HS-5 (cell line): ENCODE measurements around the gene PPM1E.
"Not testable (repeated sequence)": the region's sequence is repeated elsewhere in the genome, so short reads cannot be mapped to it uniquely, and the experiment has no call there.

Source experiments
- DNase-seq: peaks from one replicate; pipeline ENCODE4 v3.0.0-alpha.2; 2012; ENCODE audit warnings: low read depth

PPM1E gene

DNA sequence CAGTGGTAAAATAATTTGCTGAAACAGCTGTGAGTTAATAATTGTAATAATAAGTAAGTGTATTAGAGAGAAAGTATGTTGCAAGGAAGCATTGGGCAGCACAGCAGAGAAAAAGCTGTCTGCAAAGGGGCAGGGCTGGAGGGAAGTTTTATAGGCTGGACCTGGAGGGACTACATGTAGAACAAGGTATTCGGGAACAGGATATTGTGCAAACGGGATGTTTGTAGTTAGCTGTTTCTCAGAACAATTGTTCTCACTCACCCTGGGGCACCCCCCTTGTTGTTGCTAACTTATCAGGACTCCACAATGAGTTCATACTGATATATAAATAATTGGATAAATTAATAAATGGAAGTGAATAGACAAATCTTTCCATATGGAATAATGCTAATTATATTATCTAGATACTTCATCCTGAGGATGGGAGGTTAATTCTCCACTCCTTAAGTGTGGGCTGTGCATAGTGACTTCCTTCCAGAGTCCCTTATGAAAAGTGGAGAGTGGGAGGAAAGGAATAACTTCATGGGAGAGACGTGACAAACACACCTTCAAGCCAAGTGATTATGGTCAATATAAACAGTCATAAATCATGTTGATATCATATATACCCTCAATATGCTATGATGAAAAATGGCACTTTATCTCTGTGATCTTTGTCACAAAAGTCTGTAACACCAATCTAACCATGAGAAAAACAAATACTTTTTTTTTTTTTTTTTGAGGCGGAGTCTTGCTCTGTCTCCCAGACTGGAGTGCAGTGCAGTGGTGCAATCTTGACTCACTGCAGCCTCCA, 85.4 kb downstream of the PPM1E start:
- DNase-seq = no peak

DNA sequence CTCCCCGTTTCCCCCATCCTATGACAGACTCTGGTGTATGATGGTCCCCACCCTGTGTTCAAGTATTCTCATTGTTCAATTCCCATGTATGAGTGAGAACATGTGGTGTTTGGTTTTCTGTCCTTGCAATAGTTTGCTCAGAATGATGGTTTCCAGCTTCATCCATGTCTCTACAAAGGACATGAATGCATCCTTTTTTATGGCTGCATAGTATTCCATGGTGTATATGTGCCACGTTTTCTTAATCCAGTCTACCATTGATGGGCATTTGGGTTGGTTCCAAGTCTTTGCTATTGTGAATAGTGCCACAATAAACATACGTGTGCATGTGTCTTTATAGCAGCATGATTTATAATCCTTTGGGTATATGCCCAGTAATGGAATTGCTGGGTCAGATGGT, 90.8 kb downstream of the PPM1E start:
- DNase-seq = not testable (repeated sequence)

DNA sequence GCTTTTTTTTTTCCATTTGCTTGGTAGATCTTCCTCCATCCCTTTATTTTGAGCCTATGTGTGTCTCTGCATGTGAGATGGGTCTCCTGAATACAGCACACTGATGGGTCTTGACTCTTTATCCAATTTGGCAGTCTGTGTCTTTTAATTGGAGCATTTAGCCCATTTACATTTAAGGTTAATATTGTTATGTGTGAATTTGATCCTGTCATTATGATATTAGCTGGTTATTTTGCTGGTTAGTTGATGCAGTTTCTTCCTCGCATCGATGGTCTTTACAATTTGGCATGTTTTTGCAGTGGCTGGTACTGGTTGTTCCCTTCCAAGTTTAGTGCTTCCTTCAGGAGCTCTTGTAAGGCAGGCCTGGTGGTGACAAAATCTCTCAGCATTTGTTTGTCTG, 94.5 kb downstream of the PPM1E start:
- DNase-seq = not testable (repeated sequence)

DNA sequence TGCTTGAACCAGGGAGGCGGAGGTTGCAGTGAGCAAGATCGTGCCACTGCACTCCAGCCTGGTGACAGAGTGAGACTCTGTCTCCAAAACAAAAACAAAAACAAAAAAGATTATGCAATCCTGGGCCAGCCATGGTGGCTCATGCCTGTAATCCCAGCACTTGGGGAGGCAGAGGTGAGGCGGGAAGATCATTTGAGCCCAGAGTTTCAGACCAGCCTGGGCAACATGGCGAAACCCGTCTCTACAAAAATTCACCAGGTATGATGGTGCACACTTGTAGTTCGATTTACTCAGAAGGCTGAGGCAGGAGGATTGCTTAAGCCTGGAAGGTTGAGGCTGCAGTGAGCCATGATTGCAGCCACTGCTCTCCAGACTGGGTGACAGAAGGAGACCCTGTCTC, 109.6 kb downstream of the PPM1E start:
- DNase-seq = no peak

DNA sequence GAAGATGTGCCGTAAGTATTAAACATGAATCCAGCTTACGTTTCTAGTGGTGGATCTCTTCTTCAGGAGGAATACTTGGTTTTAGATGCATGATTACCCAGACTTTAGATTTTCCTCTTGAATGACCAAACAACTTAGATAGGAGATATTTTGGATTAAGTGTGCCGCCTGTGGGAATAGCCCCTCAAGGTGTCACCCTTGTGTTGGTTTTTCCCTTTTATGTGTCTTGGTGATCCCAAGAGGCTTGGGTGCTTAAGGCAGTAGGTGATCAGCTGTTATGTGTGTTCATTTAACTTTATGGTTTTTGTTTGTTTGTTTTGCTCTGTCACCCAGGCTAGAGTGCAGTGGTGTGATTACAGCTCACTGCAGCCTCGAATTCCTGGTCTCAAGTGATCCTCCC, 115.1 kb downstream of the PPM1E start:
- DNase-seq = no peak

DNA sequence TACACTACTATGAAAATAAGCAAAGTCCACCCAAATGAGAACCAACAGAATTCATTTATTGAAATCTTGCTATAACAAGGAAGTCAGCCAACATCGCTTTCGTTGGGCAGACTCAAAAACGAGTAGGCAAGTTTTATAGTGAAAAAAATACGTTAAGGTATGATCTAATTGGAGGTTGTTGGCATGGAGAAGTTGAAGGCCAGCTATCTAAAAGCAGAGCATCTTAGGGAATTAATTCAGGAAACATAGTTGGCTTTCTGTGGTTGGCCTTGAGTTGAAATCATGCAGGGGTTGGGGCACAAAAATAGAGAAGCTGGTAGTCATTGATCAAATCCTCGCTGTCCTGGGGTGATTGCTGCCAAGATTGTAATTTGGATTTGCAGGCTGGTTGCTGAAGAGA, 118.3 kb downstream of the PPM1E start:
- DNase-seq = no peak

DNA sequence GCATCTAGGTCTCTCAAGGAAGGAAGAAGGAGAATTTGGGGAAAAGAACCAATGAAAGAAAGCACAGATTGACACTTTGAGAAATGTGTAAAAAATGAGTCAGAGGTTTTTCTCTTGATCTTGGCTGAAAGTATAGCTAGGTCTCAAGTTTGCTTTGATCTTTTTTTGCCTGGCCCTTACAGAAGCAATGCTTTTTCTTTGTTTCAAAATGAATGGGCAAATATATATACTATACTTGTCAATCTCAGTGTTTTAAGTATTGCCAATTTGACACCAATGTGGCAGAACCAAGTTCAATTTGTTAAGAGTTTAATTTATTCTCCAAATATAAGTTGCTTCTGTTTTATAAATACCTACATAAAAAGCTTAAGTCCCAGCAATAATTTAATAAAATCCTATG, 119.6 kb downstream of the PPM1E start:
- DNase-seq = no peak

DNA sequence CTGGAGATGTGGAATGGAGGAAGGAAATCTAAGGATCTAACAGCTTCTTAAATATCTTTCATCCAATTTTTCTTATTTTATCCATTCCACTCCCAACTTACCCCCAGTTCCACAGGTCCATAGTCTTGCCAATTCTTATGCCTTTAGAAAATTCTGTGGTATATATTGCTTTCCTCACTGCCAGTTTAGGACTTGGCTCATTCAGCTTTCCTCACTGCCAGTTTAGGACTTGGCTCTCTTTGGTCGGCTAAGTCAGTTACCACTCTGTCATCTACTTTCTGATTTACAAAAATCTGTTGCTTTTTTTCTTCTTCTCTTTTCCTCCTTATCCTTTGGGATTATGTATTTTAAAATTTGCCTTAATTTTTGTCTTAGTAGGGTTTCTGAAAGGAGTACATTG, 128.5 kb downstream of the PPM1E start:
- DNase-seq = no peak

DNA sequence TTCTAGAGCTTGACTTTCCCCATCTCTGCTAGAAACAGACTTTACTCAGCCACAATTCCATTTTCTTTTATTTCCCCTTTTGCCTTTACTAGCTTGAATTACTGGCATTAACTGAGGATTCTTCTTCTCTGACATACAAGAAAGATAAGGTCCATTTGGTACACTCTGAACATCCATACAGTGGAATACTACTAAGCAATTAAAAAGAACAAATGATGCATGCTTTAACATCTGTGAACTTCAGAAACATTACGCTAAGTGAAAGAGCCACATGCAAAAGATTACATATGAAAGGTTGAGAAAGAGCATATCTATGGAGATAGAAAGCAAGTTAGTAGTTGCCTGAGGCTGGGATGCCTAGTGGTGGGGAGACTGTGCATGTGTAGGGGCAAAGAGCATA, 130.9 kb downstream of the PPM1E start:
- no peak for DNase-seq

DNA sequence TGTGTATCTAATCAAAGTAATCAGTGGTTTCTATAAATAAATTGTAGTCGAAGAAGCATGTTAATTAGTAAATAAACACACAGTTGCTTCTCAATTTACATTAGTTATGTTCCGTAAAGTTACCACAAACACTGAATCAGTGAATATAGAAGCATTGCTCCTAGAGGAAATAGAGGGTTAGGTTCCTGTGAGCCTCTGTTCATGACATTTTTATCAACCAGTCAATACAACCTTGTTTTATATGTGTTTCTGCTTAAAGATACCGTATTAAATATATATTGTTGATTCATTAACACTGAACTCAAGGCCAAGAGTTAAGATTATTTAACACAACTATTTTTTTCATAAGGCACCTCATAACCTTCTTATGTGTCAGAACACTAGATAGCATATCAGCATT, 134.3 kb downstream of the PPM1E start:
- DNase-seq = no peak

DNA sequence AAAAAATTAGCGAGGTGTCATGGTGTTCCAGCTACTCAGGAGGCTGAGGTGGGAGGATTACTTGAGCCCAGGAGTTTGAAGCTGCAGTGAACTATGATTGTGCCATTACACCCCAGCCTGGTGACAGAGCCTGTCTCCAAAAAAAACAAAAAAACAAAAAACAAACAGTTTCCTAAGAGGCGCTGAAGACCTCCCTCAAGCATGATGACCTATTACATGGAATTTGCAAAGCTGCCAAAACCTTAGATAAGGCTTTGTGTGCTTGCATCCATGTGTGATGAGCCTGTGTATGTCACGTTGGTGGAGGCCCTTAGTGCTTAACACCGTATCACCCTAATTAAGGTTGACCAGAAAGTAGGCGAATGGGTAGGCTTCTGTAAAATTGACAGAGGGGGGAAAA, 143.5 kb downstream of the PPM1E start:
- no peak for DNase-seq

DNA sequence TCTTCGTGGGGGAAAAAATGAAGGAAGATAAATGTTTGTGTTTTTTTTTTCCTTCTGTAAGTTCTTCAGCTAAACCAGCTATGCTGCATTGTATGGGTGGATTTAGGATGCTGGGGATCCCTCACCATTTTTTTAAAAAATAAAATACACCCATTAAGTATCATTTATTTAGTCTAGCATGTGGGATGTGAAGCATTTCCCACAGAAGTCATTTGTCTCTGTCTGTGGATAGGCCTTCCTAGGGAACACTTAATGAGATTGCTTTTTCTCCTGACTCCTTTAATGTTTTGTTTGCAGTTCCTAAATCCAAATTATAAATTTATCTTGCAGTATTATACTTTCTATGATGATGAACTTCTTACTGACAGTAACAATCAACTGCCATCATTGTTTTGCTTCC, 146.7 kb downstream of the PPM1E start:
- no peak for DNase-seq

DNA sequence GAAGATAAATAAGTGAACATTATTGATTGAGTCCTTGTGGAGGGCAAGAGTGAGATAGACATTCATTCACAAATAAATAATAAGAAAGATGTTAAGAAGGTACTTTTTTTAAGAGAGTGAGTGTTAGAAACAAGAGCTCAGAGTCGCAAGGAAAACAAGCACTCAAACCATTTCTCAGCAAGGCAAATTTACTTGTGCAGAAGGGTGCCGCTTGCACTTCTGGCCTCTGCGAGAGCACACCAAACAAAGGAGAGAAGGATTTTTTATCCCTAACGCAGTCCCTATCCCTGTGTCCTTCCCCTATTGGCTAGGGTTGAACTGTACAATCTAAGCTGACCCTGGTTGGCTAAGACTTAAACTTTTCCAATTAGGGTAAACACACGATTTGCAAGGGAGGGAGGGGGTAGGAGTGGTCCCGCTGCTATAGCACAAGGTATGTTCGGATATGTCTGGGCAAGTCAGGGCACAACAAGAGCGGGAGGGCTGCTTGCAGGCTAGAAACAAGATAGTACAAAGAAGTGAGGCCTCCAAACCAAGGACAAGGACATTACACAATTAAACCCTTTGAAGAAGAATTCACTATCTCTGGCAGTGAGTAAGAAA, 156.2 kb downstream of the PPM1E start:
- no peak for DNase-seq

DNA sequence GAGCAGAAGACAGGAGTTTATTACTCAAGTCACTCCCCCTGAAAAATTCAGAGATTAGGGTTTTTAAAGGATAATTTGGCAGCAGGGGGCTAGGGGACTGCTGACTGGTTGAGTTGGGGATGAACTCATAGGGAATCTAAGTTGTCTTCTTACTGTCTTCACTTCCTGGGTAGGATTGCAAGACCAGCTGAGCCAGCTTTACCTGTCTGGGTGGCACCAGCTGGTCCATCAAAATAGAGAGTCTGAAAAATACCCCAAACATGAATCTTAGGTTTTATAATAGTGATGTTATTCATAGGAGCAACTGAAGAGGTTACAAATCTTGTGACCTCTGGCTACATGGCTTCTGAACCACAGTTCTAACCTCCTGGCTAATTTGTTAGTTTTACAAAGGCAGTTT, 157.9 kb downstream of the PPM1E start:
- DNase-seq = no peak

DNA sequence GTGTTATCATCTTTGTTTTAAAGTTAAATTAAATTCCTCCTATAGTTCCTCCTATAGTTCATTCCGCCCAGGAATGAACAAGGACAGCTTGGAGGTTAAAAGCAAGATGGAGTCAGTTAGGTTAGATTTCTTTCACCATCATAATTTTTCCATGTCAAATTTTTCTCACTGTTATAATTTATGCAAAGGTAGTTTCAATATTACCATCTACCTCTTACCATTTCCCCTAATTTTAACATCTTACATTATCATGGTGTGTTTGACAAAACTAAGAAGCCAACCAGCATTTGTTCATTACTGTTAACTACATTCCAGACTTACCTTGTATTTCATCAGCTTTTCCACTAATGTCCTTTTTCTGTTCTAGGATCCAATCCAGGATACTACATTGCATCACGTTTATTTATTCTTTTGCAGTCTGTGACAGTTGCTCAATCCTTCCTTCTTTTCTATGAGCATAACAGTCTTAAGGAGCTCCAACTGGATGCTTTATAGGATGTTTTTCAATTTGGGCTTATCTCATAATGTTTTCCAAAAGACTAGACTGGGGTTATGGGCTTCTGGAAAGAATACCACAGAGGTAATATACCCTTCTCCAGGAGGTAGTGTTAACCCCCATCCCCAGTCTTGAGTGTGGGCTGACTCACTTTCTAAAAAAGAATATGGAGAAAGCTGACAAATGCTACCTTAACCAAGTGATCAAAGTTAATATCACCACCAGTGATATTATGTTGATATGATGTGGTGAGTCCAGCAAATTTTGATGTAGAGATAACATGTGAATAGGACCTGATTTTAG, 158.5 kb downstream of the PPM1E start:
- no peak for DNase-seq

DNA sequence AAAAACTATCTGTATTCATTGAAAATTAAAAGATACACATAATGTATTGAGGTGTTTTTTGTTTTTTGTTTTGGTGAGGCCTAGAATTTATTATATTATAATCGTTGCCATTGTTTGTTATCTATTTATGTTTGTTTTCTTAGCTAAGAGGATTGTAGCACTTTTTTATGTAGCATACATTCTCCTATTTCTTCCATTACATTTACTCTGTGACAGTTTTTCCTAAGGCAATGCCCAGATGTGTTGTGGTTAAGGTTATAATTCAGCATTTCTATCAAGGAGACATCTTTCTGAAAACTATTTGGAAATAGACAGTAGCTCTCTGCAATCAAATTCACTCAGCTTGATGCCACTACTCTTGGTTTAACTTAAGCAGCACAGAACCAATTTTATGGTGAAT, 161.6 kb downstream of the PPM1E start:
- no peak for DNase-seq

DNA sequence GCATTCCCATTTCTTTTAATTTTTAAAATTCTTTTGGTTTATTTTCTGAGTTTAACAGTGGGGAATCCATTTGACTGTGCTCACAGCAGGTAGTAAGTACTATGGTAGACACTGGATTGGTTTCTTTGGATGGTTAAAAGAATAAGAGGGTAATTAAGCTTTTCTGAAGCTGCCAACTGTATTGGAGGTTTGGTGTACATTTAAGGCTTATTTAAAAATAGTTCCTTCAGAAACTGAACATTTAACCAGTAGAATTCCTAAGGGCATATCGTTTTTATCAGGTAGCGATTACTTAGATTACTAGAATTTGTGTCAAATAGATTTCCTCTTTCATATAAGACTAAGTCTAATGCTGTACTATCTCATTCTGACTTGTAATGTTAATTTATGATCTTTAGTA, 162.4 kb downstream of the PPM1E start:
- no peak for DNase-seq

DNA sequence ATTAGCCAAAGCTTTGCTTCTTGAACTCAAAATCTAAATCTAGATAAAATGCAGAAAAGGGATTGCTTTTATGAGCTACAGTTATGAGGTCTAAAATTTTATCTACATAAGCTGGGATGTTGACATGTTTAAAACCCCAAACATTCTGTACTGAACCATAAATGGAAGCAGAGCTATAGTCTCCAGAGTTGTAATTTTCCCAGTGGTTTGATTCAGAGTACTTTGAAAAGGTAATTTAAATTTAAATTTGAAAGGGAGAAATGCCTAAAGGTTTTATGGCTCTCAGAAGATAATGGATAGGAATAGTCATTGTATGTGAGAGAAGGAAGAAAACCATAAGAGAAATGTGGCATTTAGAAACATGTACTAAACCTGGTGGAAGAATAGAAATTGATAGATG, 163.2 kb downstream of the PPM1E start:
- DNase-seq = no peak

DNA sequence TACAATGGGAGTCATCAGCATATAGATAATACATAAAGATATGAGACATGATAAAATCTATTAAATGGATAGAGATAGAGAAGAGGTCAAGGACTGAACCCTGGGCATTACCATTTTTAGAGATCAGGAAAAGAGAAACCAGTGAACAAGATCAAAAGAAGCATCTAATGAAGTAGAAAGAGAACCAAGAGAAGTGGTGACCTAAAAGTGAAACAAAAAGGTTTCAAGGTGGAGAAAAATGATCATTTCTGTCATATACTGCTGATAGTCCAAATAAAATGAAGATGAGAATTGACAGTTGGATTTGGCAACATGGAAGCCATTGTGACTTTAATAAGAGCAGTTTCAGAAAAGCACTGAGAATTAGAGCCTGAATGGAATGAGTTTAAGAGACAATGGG, 165.1 kb downstream of the PPM1E start:
- no peak for DNase-seq

DNA sequence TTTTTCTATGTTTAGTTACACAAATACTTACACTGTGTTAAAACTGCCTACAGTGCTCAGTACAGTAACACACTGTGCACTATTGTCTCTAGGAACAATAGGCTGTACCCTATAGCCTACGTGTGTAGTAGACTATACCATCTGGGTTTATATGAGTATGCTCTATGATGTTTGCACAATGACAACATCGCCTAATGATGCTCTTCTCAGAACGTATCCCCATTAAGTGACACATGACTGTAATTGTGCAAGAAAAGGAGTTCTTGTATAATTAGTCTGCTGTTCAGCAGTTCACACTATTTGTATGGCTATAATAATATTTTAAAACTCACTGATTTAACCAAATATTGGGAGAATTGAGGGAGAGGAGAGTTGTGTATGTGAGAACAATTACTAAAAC, 177.3 kb downstream of the PPM1E start:
- DNase-seq = no peak

DNA sequence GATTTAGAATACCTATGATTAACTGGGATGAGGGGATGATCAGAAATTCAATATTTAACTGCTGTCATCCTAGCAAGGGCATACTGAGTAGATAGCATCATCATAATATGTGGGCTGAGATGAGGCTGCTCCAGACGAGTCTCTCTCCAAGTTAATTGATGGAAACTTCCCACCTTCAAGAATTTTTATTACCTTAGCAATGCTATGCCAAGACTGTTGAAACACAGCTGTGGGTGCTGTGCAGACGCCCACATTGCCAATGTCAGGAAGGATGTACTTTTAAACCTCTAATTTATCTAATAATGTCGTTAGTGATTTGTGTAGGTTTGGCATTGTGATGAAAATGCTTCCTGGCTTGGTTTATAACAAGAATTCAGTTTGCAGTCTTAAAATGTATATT, 180.6 kb downstream of the PPM1E start:
- no peak for DNase-seq

DNA sequence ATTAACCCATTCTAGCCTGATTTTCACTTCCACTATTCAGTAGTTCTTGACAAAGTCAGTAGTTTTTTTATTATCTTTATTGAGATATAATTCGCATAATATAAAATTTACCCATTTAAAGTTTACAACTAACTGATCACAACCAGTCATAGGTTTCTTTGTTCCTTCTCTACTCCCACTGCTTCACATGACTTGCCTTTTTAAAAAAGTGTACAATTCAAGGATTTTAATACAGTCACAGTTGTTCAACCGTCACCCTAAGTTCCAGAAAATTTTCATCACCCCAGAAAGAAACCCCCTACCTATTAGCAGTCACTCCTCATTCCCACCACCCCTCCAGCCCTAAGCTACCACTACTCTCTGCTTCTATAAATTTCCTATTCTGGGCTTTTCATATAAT, 188.5 kb downstream of the PPM1E start:
- no peak for DNase-seq

DNA sequence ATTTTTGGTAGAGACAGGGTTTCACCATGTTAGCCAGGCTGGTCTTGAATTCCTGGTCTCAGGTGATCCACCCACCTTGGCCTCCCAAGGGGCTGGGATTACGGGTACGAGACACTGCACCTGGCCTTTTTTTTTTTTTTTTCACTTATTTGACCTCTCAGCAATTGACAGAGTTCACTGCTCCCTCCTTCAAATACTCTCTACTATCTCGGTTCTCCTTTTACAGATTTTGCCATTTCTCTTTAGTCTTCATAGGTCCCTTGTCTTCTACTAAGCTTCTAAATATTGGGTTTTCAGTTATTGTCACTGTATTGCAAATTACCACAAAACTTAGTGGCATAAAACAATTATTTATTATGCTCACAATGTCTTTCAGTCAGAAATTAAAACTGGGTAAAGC, 191.8 kb downstream of the PPM1E start:
- DNase-seq = no peak
